Upper lobe of left lung (tissue), 4 donors: Measurements from ENCODE around the gene LYRM2.

Experiments used
- CTCF ChIP-seq, 6 experiments: fragments of 450-650 bp in 4 of 6; fragments of 200-600 bp in 2 of 6; sonication (generic) in 2 of 6; IDR thresholded peaks; one replicate each; pipeline ENCODE4 v1.5.1; 2016 to 2019; ENCODE audit warnings: antibody characterized with exemption in 6 of 6
- EP300 ChIP-seq, 4 donors: sonication (generic); formaldehyde crosslinking; IDR thresholded peaks; one replicate each; pipeline ENCODE4 v1.5.1; 2017; ENCODE audit warnings: antibody characterized with exemption in 4 of 4, control low read depth in 2 of 4

- TF ChIP-seq CTCF (IDR thresholded peaks at IDR 0.05) (no peak), EP300 (IDR thresholded peaks at IDR 0.05) (no peak)
These were observed 49.1 kb downstream of the LYRM2 start for GRCh38 chr6:89589297-89590025.
